ENCODE data around the gene RPL13. TPM values are rescaled to one million over a fixed set of nuclear protein-coding genes. Genes with fewer than 3 reads are reported as not detected.

The RPL13 gene
- total RNA-seq, 3 donors from 2014 or later (not counting 1 experiment from before 2014, with no cell fraction given), result 1,286 to 1,549 (median 1,294) TPM

DNA sequence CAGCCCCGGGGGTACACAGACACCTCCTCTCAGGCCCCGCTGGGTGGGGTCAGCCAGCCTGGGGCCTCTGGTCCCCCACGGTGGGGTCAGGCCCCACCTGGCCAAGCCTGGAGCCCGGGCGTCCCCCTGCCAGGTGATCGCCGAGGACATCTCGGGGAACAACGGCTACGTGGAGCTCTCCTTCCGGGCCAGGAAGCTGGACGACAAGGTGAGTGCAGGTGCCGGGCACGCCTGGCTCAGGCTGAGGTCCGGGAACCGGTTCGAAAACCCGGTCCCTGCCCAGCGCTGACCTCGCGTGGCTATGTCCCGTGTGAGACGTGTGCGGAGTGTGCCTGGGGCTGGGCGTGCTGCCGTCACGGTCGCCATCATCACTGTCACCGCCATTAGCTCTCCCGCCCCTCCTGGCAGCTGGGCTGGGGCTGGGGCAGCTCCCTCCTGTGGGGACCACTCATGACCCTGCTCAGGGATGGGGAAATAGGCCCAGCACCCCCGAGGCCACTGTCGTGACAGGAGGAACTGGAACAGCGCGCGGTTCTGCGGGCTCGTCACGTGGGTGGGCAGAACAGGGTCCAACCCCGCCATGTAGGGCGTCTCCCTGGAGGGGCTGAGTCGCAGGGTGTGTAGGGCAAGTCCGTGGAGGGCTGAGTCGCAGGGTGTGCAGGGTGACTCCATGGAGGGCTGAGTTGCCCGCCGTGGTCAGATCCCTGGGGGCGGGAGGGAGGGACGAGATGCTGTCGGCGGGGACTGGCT is 23.6 kb downstream of the RPL13 start:
- DNase-seq, result no peak
- Mint-ChIP-seq H3K36me3 (no peaks in the 10 kb centered on the region), H3K4me1 (no peaks in the 10 kb centered on the region), H3K27ac (no peak overlapping the region), H3K27me3 (ENCODE audit: low read depth in 2 of 2) (no peaks in the 10 kb centered on the region), H3K9me3 (no peaks in the 10 kb centered on the region), H3K4me3 (no peak overlapping the region)
- H3K9me3 ChIP-seq (ENCODE audit: control insufficient read depth, insufficient read depth, low read length), result peaks cover 4% of the 10 kb centered on the region
- H3K4me1 ChIP-seq (ENCODE audit: control insufficient read depth, insufficient read depth, low read length), result no peaks in the 10 kb centered on the region
- no peaks in the 10 kb centered on the region for H3K36me3 ChIP-seq (ENCODE audit: control insufficient read depth, insufficient read depth, low read length)
- no peak for ATAC-seq
- TF ChIP-seq, protein P1, sequence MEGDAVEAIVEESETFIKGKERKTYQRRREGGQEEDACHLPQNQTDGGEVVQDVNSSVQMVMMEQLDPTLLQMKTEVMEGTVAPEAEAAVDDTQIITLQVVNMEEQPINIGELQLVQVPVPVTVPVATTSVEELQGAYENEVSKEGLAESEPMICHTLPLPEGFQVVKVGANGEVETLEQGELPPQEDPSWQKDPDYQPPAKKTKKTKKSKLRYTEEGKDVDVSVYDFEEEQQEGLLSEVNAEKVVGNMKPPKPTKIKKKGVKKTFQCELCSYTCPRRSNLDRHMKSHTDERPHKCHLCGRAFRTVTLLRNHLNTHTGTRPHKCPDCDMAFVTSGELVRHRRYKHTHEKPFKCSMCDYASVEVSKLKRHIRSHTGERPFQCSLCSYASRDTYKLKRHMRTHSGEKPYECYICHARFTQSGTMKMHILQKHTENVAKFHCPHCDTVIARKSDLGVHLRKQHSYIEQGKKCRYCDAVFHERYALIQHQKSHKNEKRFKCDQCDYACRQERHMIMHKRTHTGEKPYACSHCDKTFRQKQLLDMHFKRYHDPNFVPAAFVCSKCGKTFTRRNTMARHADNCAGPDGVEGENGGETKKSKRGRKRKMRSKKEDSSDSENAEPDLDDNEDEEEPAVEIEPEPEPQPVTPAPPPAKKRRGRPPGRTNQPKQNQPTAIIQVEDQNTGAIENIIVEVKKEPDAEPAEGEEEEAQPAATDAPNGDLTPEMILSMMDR (IDR thresholded peaks at IDR 0.05), result no peak
- no peaks in the 10 kb centered on the region for H3K27me3 ChIP-seq (ENCODE audit: control insufficient read depth, insufficient read depth, low read length)
- intact Hi-C loops (cut with micrococcal nuclease), result no loop called here
- 93% methylated on average over 49 of the region's 49 CpGs for WGBS (ENCODE audit: insufficient coverage)
- no peak overlapping the region for H3K27ac ChIP-seq (ENCODE audit: low read length)
- H3K4me3 ChIP-seq (ENCODE audit: low read length), result no peak overlapping the region

DNA sequence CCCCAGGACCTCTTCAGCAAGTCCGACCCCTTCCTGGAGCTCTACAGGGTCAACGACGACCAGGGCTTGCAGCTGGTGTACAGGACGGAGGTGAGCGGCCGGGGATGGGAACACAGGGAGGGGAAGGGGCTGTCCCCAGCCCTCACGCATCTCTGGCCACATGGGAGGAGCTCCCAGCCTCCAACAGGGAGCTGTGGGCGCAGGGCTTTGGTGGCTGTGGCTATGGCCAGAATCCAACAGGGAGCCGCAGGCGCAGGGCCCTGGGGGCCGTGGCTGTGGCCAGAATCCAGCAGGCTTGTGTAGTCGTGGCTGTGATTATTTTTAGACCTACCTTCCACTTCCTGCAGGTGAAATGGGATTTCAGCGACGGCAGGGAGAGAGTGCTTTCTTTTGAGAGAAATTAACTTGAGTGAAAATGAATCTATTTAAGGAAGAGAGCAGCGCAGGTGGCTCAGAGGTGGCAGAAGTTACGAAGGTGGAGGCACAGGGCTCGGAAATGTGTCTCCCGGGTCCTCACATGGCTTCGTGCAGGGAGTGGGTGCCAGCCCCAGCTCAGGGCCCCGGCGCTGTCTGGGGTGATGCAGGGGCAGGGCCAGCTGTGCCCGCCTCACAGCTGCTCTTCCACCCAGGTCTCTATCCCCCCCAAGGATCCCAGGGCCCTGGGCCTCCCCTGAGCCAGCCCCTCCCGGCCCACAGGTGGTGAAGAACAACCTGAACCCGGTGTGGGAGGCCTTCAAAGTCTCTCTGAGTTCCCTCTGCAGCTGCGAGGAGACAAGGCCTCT is 24.5 kb downstream of the RPL13 start:
- Mint-ChIP-seq H3K4me1 (no peaks in the 10 kb centered on the region), H3K27ac (no peak overlapping the region), H3K4me3 (no peak overlapping the region), H3K9me3 (no peaks in the 10 kb centered on the region), H3K27me3 (ENCODE audit: low read depth in 2 of 2) (no peaks in the 10 kb centered on the region), H3K36me3 (no peaks in the 10 kb centered on the region)
- Histone ChIP-seq H3K9me3 (ENCODE audit: control insufficient read depth, insufficient read depth, low read length) (no peaks in the 10 kb centered on the region), H3K27me3 (ENCODE audit: control insufficient read depth, insufficient read depth, low read length) (no peaks in the 10 kb centered on the region), H3K4me3 (ENCODE audit: low read length) (no peak overlapping the region), H3K4me1 (ENCODE audit: control insufficient read depth, insufficient read depth, low read length) (no peaks in the 10 kb centered on the region), H3K36me3 (ENCODE audit: control insufficient read depth, insufficient read depth, low read length) (no peaks in the 10 kb centered on the region), H3K27ac (ENCODE audit: low read length) (no peak overlapping the region)
- intact Hi-C loops (cut with micrococcal nuclease), result no loop called here
- no peak for DNase-seq
- ATAC-seq, result no peak
- WGBS (ENCODE audit: insufficient coverage), result 77% methylated on average over 23 of the region's 25 CpGs
- TF ChIP-seq, protein P1 (IDR thresholded peaks at IDR 0.05), result no peak

DNA sequence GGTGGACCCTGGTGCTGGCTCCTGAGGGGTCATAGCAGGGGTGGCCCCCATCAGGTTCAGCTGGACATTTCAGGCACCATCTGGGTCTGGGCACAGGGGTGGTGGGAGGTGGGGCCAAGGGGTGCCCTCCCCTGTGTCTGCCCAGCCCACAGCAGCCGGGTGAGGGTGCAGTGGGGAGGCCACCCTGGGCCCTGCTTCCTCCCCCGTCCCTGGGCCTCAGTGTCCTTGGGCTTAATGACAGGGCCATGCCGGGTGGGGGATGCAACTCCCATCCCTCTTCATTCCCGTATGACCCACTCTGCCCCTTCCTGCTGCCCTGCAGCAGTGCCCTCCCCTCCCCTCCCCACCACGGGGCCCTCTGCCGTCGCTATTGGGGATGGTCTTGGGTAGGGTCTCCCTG is 25.7 kb downstream of the RPL13 start:
- Histone ChIP-seq H3K27me3 (ENCODE audit: control insufficient read depth, insufficient read depth, low read length) (no peaks in the 10 kb centered on the region), H3K4me3 (ENCODE audit: low read length) (no peak overlapping the region), H3K36me3 (ENCODE audit: control insufficient read depth, insufficient read depth, low read length) (no peaks in the 10 kb centered on the region), H3K9me3 (ENCODE audit: control insufficient read depth, insufficient read depth, low read length) (no peaks in the 10 kb centered on the region), H3K4me1 (ENCODE audit: control insufficient read depth, insufficient read depth, low read length) (no peaks in the 10 kb centered on the region), H3K27ac (ENCODE audit: low read length) (no peak overlapping the region)
- Mint-ChIP-seq H3K27me3 (ENCODE audit: low read depth in 2 of 2) (no peaks in the 10 kb centered on the region), H3K36me3 (no peaks in the 10 kb centered on the region), H3K4me3 (no peak overlapping the region), H3K27ac (peak overlapping the region in 1 of 2 donors; percentile 47), H3K9me3 (no peaks in the 10 kb centered on the region), H3K4me1 (no peaks in the 10 kb centered on the region)
- WGBS (ENCODE audit: insufficient coverage), result 92% methylated on average over 5 of the region's 7 CpGs
- TF ChIP-seq, protein P1 (IDR thresholded peaks at IDR 0.05), result no peak
- DNase-seq (no peak), ATAC-seq (peak in 1 of 3 donors; percentile 29)
- intact Hi-C loops (cut with micrococcal nuclease), result no loop called here

Data from natural killer cell (primary cell).